GM18505 (cell line): ENCODE data around the gene SYCP2L.
A peak's percentile ranks its signal among the peaks of the same experiment; 100 is the strongest.
"Not testable (repeated sequence)": the region's sequence is repeated elsewhere in the genome, so short reads cannot be mapped to it uniquely, and the experiment has no call there.

Source experiments
- ATAC-seq: cut with Tn5 transposase; IDR thresholded peaks from one replicate; pipeline ENCODE4 v1.9.1; 2021; ENCODE audit not compliant: unreplicated experiment
- POLR2A ChIP-seq: IDR thresholded peaks from 4 replicates; pipeline ENCODE4 v1.6.1; 2011; ENCODE audit warnings: borderline replicate concordance; ENCODE audit not compliant: insufficient read depth, insufficient read length; ENCODE audit errors: extremely low read depth

The SYCP2L gene

GRCh38 chr6:10886691-10887502 is at the start of gene SYCP2L:
Gene SYCP2L, plus strand, starts transcription at chr6:10887052. Its CDS starts 75 bp downstream, at chr6:10887127.
- ATAC-seq, result no peak
- no peak for TF ChIP-seq POLR2A

GRCh38 chr6:10837622-10837994 is 49.2 kb upstream of the SYCP2L start:
- TF ChIP-seq POLR2A, result no peak
- ATAC-seq, result no peak

GRCh38 chr6:10837995-10838793 is 48.7 kb upstream of the SYCP2L start, which contains the start of gene MAK:
Gene MAK, minus strand, starts transcription at chr6:10838539. Its CDS starts 7,891 bp downstream, at chr6:10830648.
- peak; percentile 56 for TF ChIP-seq POLR2A
- peak; percentile 81 for ATAC-seq

GRCh38 chr6:10838794-10839333 is 48.0 kb upstream of the SYCP2L start:
- peak; percentile 70 for ATAC-seq
- TF ChIP-seq POLR2A, result no peak

- no peak for TF ChIP-seq POLR2A
- ATAC-seq, result no peak
These were observed 43.3 kb upstream of the SYCP2L start for GRCh38 chr6:10843554-10843953.

- ATAC-seq, result no peak
These were observed 39.2 kb upstream of the SYCP2L start for GRCh38 chr6:10847684-10848083.

GRCh38 chr6:10849901-10850300 is 37.0 kb upstream of the SYCP2L start:
- no peak for TF ChIP-seq POLR2A
- no peak for ATAC-seq

More at GRCh38 chr6:10847684-10848083, 39.2 kb upstream of the SYCP2L start:
- TF ChIP-seq POLR2A, result no peak

GRCh38 chr6:10850728-10851127 is 36.1 kb upstream of the SYCP2L start:
- no peak for TF ChIP-seq POLR2A
- ATAC-seq, result no peak

GRCh38 chr6:10852361-10852960 is 34.4 kb upstream of the SYCP2L start:
- no peak for ATAC-seq
- TF ChIP-seq POLR2A, result no peak

GRCh38 chr6:10853849-10854300 is 33.0 kb upstream of the SYCP2L start:
- ATAC-seq, result not testable (repeated sequence)

- ATAC-seq, result no peak
- no peak for TF ChIP-seq POLR2A
These were observed 31.8 kb upstream of the SYCP2L start for GRCh38 chr6:10854922-10855632.

GRCh38 chr6:10857259-10857658 is 29.6 kb upstream of the SYCP2L start:
- ATAC-seq, result no peak
- TF ChIP-seq POLR2A, result no peak

- TF ChIP-seq POLR2A, result no peak
- no peak for ATAC-seq
These were observed 25.8 kb upstream of the SYCP2L start for GRCh38 chr6:10861086-10861485.

GRCh38 chr6:10862361-10862760 is 24.5 kb upstream of the SYCP2L start:
- no peak for ATAC-seq
- no peak for TF ChIP-seq POLR2A

GRCh38 chr6:10863031-10863430 is 23.8 kb upstream of the SYCP2L start:
- not testable (repeated sequence) for ATAC-seq

- not testable (repeated sequence) for ATAC-seq
These were observed 20.1 kb upstream of the SYCP2L start for GRCh38 chr6:10866709-10867108.
